GM19238 (cell line): ENCODE results near the gene IGF2BP3.
"Not testable (repeated sequence)": the region's sequence is repeated elsewhere in the genome, so short reads cannot be mapped to it uniquely, and the experiment has no call there.

Source experiments
- DNase-seq: peaks from one replicate; pipeline ENCODE4 v3.0.0; 2011; ENCODE audit warnings: low spot score; ENCODE audit not compliant: insufficient read length

Gene IGF2BP3

DNA sequence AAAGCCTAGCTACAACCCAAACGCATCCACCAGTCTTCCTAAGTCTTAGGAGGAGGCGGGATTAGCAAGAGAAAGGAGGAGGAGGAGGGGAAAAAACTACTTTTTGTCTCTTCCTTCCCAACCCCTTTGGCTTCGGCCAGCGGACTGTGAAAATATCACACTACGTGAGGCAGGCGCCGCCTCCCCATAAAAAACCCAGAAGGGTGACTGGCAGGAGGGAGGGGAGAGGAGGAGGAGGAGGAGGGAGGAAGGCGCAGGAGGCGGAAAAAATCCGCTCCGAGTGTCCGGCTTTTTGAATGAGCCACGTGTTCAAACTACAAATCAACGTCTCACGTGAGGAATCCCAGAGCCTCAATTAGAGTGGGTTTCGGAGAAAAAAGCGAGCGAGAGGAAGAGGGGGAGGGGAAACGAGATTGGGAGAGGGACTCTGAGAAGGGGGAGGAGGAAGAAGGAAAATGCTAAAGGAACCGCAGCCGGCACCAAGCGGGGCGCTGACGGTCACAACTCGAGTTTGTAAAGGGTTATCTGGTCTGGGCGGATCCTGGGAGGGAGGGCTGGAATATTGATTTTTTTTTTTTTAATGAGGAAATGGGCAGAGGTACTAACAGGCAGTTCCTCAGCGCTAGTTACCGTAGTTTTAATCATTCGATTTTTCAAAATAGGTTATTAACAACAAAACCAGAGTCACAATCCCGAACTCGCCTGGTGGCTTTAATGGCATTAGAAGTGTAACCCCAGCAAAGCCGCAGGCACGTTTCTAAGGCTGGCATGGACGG, at the start of gene IGF2BP3:
Gene IGF2BP3 (minus strand): TSS at position 162 of the 776 bp plus-strand sequence. CDS start 381 bp downstream, outside the sequence.
- no peak for DNase-seq

DNA sequence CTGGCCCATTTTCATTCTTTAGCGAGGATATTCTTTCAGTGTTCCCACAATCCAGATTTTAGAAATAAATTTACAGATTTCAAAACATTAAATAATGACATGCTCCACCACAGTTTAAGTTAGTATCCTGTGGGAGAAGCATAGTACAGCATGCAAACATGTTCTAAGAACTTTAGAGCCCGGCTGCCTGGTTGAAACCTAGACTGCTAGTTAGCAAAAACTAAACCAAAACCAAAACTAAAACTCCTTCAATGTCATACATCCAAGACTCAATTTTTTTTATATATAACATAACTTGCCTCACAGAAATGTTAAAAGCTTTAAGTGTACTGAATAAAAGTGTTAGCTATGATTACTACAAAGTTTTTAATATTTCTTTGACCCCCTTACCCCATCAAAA, 44.5 kb upstream of the IGF2BP3 start:
- DNase-seq: no peak

DNA sequence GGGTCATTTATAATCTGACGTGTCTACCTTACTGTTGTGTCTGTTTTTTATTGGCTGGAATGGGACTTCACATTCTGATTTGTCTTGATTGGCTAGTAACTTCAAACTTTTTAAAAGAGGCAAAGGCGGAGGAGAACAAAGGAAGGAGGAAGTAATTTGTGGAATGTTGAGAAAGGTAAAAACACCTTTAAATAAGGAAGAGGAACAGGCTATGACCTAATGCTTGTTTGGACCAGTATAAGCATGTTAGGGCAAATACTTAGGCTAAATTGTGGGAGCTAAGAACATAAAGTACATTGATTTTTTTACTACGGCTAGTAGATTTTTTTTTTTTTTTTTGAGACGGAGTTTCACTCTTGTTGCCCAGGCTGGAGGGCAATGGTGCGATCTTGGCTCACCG, 43.5 kb upstream of the IGF2BP3 start:
- not testable (repeated sequence) for DNase-seq

DNA sequence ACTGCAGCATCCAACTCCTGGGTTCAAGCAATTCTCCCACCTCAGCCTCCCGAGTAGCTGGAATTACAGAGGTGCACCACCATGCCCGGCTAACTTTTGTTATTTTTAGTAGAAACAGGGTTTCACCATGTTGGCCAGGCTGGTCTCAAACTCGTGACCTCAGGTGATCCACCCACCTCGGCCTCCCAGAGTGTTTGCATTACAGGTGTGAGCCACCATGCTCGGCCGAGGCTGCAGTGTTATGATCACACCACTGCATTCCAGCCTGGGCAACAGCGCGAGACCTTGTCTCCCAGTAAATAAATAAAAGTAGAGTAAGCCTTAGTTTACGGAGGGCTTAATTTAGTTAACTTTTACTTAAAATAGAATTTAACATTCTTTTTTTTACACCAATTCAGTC, 23.7 kb upstream of the IGF2BP3 start:
- DNase-seq: no peak

DNA sequence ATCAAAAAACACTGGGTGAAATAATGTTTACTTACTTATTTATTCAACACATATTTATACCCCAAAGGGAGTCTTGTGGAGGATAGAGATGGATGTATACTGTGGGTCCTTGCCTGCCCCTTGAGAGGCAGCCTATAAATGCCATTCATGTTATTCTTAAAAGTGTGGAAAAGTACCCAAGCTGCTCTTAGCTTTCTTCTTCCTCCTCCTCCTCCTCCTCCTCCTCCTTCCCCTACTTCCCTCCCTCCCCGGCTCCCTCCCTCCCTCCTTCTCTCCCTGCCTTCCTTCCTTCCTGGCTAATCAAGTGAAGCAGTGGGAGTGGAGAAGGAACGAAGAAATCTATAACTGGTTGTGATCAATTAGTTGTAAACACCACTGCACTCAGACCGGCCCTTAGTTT, 21.2 kb upstream of the IGF2BP3 start:
- DNase-seq: no peak

DNA sequence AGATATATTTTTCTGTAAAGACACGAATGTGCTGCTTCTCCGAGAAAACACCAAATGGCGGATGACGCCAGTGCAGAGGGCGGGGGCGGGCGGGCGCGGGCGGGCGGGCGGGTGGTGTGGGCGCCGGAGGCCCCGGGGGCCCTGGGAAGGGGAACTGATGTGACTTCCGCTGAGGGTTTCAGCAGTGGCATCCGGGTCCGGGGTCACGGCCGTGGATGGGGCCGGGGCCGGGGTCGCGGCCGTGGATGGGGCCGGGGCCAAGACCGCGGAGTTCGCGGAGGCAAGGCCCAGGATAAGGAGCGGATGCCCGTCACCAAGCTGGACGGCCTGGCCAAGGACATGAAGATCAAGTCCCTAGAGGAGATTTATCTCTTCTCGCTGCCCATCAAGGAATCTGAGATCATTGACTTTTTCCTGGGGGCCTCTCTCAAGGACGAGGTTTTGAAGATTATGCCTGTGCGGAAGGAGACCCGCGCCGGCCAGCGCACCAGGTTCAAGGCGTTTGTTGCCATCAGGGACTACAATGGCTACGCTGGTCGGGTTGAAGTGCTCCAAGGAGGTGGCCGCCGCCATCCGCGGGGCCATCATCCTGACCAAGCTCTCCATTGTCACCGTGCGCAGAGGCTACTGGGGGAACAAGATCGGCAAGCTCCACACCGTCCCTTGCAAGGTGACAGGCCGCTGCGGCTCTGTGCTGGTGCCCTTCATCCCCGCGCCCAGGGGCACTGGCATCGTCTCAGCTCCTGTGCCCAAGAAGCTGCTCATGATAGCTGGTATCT, 20.3 kb upstream of the IGF2BP3 start:
- peak; percentile 56 for DNase-seq

DNA sequence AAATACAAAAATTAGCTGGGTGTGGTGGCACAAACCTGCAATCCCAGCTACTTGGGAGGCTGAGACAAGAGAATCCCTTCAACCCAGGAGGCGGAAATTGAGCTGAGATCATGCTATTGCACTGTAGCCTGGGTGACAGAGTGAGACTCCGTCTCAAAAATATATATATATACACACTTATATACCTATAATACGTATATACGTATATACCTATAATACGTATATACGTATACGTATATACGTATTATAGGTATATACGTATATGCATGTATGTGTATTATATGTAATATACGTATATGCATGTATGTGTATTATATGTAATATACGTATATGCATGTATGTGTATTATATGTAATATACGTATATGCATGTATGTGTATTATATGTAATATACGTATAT, 18.4 kb upstream of the IGF2BP3 start:
- DNase-seq: not testable (repeated sequence)

DNA sequence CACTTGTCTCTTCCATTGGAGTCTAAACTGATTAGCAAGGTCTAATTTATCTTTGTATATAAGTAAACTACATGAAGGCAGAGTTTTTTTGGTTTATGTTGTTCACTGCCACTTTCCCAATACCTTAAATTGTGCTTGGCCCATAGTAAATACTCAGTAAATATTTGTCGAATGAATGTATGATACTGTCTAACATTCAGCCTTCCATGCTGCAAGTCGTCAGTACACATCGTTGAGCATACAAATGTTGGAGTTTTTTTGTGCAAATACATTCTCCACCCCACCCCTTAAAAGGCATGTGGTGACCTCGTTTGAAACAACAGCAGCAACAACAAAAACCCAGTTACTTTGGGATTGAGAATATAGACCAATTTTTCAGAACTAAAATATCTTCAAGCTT, 17.4 kb upstream of the IGF2BP3 start:
- no peak for DNase-seq

DNA sequence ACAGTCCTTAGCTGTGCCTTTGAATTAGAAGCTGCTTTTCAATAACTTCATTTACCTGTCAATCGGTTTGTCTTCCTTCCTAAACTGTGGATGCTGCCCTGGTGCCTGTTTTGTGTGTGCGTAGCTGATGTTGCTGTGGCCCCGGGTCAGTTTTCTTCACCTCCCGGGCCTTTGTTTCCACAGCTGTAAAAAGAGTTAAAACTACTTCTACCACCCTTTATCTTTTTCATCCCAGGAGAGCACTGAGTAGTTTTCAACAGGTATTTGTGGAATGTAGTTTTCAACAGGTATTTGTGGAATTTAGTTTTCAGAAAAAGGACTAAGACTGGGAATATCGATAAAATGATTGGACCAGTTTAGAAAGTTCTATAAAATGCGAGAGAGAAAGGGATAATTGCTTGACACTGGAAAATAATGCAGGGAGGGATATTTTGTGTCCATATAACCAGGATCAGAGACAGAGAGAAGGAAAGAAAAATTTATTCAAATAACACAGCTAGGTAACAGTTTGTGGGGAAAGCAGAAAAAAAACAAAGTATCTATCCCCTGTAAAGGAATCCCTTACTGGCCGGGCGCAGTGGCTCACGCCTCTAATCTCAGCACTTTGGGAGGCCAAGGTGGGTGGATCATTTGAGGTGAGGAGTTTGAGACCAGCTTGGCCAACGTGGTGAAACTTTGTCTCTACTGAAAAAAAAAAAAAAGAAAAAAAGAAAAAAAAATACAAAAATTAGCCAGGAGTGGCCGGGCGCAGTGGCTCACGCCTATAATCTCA, 15.9 kb upstream of the IGF2BP3 start:
- no peak for DNase-seq

DNA sequence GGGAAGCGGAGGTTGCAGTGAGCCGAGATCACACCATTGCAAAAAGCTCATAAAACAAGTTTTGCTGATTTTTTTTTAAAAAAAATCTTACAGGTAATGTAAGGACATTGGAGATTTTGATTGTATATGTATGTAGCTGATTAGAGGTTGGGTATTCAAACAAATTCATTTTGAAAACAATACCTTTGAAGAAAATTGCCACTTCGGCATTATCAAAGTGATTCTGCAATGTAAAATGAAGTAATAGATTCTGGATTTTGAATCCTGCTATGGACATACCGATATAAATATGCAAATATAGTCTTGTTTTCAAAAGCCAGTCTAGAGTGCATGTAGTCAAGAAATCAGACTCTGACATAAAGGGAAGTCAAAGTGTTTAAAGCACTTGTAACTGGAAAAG, 12.4 kb upstream of the IGF2BP3 start:
- no peak for DNase-seq

DNA sequence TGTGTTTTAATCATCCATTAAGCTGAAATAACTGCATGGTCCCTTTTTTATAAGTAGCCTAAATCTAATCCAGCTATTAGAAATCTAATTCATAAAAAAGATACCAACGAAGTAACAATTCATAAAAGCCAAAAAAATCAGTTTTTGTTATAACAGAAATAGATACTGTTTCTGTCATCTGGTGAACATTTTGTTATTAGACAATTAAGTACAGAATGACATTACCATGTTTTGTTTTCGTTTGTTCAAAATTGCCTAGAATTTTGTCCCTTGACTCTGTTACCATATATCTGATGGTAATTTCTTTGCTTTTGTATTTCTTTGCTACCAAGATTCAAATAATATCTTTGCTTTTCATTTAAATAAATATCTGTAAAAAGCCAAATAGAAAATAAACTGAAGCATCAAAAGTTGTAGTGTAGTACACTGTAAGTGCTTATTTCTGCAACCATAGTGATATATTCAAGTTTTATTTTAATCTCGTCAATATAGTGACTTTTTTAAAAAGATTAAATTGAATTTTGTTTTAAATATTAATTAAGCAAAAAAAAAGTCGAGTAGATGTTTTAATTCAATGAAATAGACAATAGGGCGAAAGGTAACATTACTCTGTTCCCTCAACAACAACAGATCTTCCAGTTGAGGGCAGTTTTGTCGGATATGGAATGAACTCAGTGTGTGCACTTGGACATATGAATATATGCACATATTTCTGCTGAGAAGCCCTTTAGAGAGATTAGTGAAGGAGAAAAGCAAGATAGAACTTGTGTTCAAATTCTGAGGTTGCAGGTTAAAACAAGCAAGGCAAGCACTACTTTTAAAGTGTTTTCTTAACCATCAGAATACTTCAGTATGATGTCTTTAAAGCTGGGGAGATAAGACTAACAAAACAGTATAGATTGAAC, 7.9 kb upstream of the IGF2BP3 start:
- DNase-seq: no peak

DNA sequence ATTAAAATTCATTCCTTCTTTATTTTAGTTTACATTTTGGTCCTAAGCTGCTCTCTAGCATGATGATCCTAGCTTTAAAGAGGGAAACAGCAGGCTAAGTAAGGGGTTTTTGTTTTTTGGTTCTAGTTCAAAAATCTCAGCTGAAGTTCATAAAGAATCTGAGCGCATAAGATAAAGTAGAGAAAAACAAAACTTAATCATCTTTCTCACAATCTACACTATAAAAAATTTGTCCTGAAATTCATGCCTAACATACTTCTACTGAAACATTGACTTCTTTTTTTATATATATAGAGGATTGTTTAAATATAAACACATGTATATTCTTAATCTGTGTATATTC, 6.8 kb upstream of the IGF2BP3 start:
- no peak for DNase-seq

DNA sequence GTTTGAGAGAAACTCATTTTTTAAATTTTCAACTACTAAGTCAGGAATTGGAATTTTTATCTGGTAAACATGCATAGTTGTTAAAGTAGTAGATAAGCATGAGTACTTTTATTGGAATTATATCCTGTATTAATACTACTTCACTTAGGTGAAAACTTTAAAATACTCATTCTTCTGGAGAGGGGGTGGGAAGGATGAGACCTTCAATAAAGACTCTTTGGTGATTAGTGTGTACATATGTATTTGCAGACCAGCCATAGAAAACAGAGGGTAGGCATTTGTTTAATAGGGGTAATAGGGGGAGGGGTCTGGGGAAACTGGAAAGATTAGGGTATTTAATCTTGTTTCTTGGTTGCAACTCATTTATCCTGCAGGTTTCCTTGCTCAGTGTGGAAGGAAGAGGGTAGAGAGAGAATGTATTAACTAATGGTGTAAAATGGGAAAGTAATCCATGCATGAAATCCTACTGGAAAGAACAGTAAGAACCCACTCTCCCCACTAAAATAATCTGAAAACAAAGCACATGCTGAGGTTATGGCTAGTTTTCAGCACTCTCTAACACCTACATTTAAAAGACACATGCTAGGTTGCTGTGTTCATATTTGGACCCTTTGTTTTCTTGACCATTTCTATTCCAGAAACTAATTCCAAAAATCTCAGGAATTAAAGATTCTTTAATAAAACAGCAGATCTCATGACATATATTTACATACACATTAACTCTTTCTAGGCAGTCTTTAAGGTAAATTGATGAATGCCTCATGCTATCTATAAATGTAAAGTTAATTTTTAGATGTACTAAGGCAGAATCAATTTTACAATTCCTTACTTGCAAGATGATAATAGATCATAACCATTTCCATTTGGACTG, 6.2 kb upstream of the IGF2BP3 start:
- no peak for DNase-seq

DNA sequence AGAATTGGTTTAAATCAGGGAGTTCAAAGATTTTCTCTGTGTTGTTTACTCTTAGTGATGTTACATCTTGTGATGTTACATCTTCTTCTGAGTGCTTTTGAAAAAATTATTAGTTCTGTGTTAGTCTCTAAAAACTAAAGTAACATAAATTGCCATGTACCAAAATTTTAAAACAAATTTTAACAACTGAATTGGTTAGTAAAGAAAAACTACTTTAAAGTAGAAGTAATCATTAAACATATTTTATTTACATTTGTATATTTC, 5.2 kb upstream of the IGF2BP3 start:
- DNase-seq: no peak

DNA sequence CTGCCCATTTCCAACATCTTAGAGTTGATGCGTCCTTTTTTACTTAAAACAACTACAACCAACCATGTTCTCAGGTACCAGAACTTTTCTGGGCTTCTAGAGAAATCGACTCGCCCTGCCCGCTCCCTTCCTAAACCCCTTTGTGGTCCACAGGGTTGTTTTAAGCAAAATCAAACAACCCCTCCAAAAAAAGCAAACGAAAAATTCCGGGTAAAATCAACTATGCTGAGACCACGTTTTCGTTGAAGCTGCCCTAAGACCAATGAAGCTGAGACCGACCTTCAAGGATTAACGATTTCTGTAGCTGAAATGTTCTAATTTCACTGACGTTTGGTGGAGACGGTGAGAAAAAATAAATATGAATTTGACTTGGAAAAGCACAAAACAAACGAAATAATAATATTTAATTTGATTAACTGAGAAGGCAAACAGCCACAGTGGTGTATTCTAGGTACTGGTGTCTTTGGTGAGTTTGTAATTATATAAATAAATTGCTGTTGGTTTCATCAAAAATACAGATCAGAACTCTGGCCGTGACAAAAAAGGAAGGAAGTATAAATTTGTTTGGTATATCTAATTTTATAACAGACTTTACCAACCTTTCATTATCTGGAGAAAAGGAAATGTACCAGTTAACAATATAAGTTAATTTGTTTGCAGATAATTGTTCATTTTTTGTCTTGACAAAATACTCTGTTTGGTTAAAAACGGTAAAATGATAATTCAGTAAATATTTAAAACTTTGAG, 4.7 kb upstream of the IGF2BP3 start:
- no peak for DNase-seq

DNA sequence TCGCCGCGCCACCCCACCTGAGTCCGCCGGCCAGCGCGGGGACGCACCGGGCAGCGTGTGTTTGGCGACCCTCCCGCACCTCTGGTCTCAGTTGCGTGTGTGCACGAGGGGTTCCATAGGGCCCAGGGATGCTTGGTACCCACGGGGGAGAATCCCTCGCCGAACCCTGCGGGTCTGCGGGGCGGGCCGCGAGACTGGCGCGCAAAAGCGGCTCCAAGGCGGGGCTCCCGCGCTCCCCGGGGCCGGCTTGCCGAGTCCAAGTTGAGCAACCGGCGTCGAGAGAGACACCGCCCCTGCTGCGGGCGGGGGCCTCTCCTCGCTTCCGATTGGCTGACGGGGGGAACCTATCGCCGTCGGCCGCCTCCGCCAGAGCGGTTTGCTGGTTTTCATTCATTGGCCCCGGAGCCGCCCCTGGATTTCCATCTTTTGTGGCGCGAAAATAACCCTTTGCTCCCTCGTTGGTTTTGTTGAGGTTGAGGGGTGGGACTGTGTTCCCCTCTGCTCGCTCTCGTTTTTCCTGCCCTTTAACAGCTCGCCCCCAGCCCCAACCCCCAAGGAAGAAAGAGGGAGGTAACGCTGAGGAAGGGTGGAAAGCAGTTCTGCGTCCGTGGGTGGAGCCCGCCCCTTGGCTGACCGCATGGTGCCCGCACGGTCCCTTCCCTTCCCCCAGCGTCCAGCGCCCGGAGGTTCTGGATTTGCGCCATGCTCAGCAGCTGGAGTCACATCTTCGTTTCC, 4.0 kb upstream of the IGF2BP3 start:
- peak; percentile 82 for DNase-seq

DNA sequence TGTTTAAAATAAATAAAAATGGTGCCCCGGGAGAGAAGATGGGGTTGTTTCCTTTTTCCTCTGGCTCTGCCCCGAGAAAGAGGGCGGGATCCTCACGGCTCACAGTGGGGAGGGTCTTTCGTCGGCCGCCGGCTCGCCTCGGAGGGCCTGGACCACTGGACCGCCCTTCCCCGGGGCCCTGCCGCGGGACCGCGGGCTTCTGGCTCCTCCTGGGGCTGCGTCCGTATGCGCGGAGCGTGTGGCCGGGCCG, 3.5 kb upstream of the IGF2BP3 start:
- no peak for DNase-seq

DNA sequence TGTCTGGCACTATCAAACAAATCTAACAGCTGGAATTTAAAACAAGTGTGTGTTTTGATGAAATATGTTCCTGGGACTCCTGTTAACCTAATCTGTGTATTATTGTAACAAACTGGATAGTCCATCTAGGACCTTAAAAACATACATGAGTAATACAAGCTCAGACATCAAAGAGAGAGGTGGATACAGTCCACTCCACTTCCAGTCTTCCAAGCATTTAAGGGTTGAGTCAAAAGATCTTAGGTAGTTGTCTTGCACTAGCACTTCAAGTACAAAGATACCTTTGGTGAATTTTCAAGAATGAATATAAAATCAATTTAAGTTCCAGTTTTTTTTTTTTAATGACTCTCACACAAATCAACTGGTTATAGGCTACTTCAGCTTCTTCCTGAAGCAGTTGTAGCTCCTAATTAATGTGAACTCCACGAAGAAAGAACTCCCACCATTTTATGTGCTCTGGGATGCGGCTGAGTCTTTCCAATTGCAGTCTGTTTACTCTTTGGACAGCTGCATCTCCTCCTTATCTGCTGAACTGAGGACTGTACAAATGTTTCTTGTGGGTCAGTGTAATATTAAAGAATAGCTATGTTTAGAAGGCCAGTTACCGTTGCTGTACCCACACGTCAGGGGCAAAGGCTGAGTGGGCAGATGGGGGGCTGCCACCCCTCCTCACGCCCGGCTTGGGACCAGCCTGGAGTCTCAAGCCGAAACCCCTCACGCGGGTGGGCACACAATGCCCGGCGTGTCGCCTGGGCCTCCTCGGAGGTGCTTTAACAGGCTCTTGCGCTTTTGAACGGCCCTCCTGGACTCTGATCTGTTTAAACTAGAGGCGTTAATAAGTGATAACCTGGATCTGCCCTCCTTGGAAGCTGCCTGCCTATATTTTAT, 2.9 kb upstream of the IGF2BP3 start:
- DNase-seq: no peak
